ENCODE results near the gene PCSK5.

PCSK5 gene

GRCh38 chr9:76032797-76033373, 142.4 kb downstream of the PCSK5 start:
- no peak for DNase-seq (ENCODE audit: extremely low read depth, insufficient read length)
- no peaks in the 10 kb centered on the region; the same call in 1 of the 2 replicates for H3K27me3 ChIP-seq (replicated peaks; ENCODE audit: control insufficient read depth, insufficient read depth, low read length)
- TF ChIP-seq, protein P1, sequence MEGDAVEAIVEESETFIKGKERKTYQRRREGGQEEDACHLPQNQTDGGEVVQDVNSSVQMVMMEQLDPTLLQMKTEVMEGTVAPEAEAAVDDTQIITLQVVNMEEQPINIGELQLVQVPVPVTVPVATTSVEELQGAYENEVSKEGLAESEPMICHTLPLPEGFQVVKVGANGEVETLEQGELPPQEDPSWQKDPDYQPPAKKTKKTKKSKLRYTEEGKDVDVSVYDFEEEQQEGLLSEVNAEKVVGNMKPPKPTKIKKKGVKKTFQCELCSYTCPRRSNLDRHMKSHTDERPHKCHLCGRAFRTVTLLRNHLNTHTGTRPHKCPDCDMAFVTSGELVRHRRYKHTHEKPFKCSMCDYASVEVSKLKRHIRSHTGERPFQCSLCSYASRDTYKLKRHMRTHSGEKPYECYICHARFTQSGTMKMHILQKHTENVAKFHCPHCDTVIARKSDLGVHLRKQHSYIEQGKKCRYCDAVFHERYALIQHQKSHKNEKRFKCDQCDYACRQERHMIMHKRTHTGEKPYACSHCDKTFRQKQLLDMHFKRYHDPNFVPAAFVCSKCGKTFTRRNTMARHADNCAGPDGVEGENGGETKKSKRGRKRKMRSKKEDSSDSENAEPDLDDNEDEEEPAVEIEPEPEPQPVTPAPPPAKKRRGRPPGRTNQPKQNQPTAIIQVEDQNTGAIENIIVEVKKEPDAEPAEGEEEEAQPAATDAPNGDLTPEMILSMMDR (IDR thresholded peaks at IDR 0.05; ENCODE audit: insufficient read depth, low read length, poor library complexity, severe bottlenecking) = no peak
- no peak overlapping the region for H3K4me3 ChIP-seq (replicated peaks; ENCODE audit: low read depth, low read length)
- H3K36me3 ChIP-seq (ENCODE audit: control insufficient read depth, insufficient read depth, low read length) = no peaks in the 10 kb centered on the region

- TF ChIP-seq, protein P1 (IDR thresholded peaks at IDR 0.05; ENCODE audit: insufficient read depth, low read length, poor library complexity, severe bottlenecking) = no peak
- H3K27me3 ChIP-seq (replicated peaks; ENCODE audit: control insufficient read depth, insufficient read depth, low read length) = no peaks in the 10 kb centered on the region
- DNase-seq (ENCODE audit: extremely low read depth, insufficient read length) = no peak
- H3K36me3 ChIP-seq (ENCODE audit: control insufficient read depth, insufficient read depth, low read length) = no peaks in the 10 kb centered on the region
- no peak overlapping the region for H3K4me3 ChIP-seq (replicated peaks; ENCODE audit: low read depth, low read length)
These were observed 143.6 kb downstream of the PCSK5 start for GRCh38 chr9:76034049-76034448.

GRCh38 chr9:76036762-76037161, 146.3 kb downstream of the PCSK5 start:
- TF ChIP-seq, protein P1 (IDR thresholded peaks at IDR 0.05; ENCODE audit: insufficient read depth, low read length, poor library complexity, severe bottlenecking) = no peak
- Histone ChIP-seq H3K4me3 (replicated peaks; ENCODE audit: low read depth, low read length) (no peak overlapping the region), H3K27me3 (replicated peaks; ENCODE audit: control insufficient read depth, insufficient read depth, low read length) (no peaks in the 10 kb centered on the region), H3K36me3 (ENCODE audit: control insufficient read depth, insufficient read depth, low read length) (no peaks in the 10 kb centered on the region)
- DNase-seq (ENCODE audit: extremely low read depth, insufficient read length) = no peak

DNA sequence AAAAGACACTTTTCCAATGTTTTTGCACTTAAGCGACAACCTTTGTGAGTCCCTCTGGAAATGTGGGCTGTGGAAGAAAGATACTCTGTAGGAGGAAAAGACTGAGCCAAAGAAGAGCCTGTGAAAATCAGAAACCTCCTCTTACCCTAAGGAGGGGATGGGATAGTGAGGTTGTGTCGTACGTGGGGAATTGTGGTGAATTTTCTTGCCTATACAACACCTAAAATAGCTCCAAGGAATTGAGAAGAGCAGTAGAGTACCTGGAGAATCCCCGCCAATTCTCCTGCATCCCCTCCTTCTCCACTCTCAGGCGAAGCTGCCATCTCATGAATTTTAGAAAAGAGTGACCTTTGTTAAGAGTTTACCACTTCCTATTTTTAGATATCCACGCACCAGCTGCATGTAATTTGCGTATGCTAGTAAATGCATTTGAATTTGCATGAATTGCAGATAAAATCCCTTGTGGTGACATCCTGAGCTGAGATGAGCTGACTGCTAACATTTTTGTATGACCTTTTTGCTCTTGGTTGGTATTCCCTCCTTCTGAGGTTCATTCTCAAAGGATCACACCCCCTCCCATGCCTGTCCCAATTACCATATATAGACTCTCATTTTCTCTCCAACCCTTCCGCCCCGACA, 147.2 kb downstream of the PCSK5 start:
- DNase-seq (ENCODE audit: extremely low read depth, insufficient read length) = no peak
- Histone ChIP-seq H3K4me3 (replicated peaks; ENCODE audit: low read depth, low read length) (no peak overlapping the region), H3K36me3 (ENCODE audit: control insufficient read depth, insufficient read depth, low read length) (no peaks in the 10 kb centered on the region), H3K27me3 (replicated peaks; ENCODE audit: control insufficient read depth, insufficient read depth, low read length) (no peaks in the 10 kb centered on the region)
- TF ChIP-seq, protein P1 (IDR thresholded peaks at IDR 0.05; ENCODE audit: insufficient read depth, low read length, poor library complexity, severe bottlenecking) = no peak

DNA sequence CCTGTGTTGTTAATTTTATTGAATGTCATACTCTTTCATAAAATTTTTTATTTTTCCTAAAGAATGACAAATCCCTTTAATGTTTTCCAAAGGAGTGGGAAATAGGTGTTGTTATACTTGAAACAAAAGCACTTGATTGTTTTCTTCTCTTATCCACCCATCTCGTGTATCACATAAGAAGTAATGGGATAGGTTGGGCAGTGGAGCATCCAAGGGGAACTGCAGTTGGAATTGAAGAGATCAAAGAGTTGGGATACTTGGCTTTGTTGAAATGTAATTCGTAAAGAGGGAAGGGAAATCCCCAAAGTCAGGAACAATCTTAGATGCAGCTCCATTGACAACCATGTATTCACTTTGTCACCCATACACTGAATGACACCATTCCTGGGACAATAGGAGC, 148.0 kb downstream of the PCSK5 start:
- Histone ChIP-seq H3K36me3 (ENCODE audit: control insufficient read depth, insufficient read depth, low read length) (no peaks in the 10 kb centered on the region), H3K27me3 (replicated peaks; ENCODE audit: control insufficient read depth, insufficient read depth, low read length) (no peaks in the 10 kb centered on the region), H3K4me3 (replicated peaks; ENCODE audit: low read depth, low read length) (no peak overlapping the region)
- TF ChIP-seq, protein P1 (IDR thresholded peaks at IDR 0.05; ENCODE audit: insufficient read depth, low read length, poor library complexity, severe bottlenecking) = no peak
- no peak for DNase-seq (ENCODE audit: extremely low read depth, insufficient read length)

All from GM06990 (cell line).